CD4-positive, alpha-beta T cell (primary cell): ENCODE measurements around the gene TMEM184A. TPM values are rescaled to one million over a fixed set of nuclear protein-coding genes. Genes with fewer than 3 reads are reported as not detected.
A peak's percentile ranks its signal among the peaks of the same experiment; 100 is the strongest.

Experiments used
- ATAC-seq: fragments of 200-7000 bp; cut with Tn5 transposase; one replicate; pipeline ENCODE4 v1.10.0; 2022; ENCODE audit warnings: mild to moderate bottlenecking; ENCODE audit not compliant: poor library complexity
- CTCF ChIA-PET: fragments of 350-600 bp; sonication (Branson Sonifier 250); formaldehyde crosslinking; loops from one replicate; lab custom pipeline; 2021; ENCODE audit warnings: antibody characterized with exemption, inconsistent platforms; lab: Charles Lee
- POLR2A ChIA-PET: fragments of 350-600 bp; sonication (Branson Sonifier 250); formaldehyde crosslinking; loops from one replicate; lab custom pipeline; 2021; ENCODE audit warnings: antibody characterized with exemption, inconsistent platforms; lab: Charles Lee
- DNase-seq, 14 experiments: peaks; one replicate each; pipeline ENCODE4 v3.0.0-alpha.2; 2013 to 2020; ENCODE audit warnings: mixed read lengths in 2 of 14
- H3K27ac ChIP-seq, 2 donors: one replicate each; pipeline versions ENCODE4 v1.5.1 to v1.7.0; 2013; ENCODE audit warnings: low read length in 2 of 2, low read depth in 1 of 2, mild to moderate bottlenecking in 1 of 2
- H3K27me3 ChIP-seq, 2 experiments: 1 replicate in 1 of 2; 2 replicates in 1 of 2; pipeline versions ENCODE4 v1.6.1 to v1.7.0; 2013; ENCODE audit warnings: low read length in 2 of 2, control low read depth in 1 of 2, mild to moderate bottlenecking in 1 of 2, moderate library complexity in 1 of 2; ENCODE audit not compliant: insufficient read depth in 2 of 2, control insufficient read depth in 1 of 2
- H3K36me3 ChIP-seq: one replicate; pipeline ENCODE4 v1.6.1; 2013; ENCODE audit warnings: low read length, control low read depth; ENCODE audit not compliant: insufficient read depth
- H3K4me1 ChIP-seq: one replicate; pipeline ENCODE4 v1.6.1; 2013; ENCODE audit warnings: low read length, control low read depth; ENCODE audit not compliant: insufficient read depth
- H3K4me3 ChIP-seq: one replicate; pipeline ENCODE4 v1.5.1; 2013; ENCODE audit warnings: mild to moderate bottlenecking, low read length, moderate library complexity
- H3K9me3 ChIP-seq, 2 experiments: 1 replicate in 1 of 2; 2 replicates in 1 of 2; pipeline versions ENCODE4 v1.6.1 to v1.7.0; 2013; ENCODE audit warnings: low read length in 2 of 2, mild to moderate bottlenecking in 2 of 2, control low read depth in 1 of 2, moderate library complexity in 1 of 2; ENCODE audit not compliant: control insufficient read depth in 1 of 2, insufficient read depth in 1 of 2
- H3K27ac Mint-ChIP-seq: one replicate; pipeline ENCODE4 v1.8.0; 2020; ENCODE audit warnings: mixed read lengths
- H3K27me3 Mint-ChIP-seq: one replicate; pipeline ENCODE4 v1.8.0; 2021; ENCODE audit warnings: mixed read lengths
- H3K36me3 Mint-ChIP-seq: one replicate; pipeline ENCODE4 v1.8.0; 2021; ENCODE audit warnings: low read depth, mixed read lengths
- H3K4me1 Mint-ChIP-seq: one replicate; pipeline ENCODE4 v1.8.0; 2021; ENCODE audit warnings: low read depth, mixed read lengths
- H3K4me3 Mint-ChIP-seq: one replicate; pipeline ENCODE4 v1.8.0; 2020; ENCODE audit warnings: mild to moderate bottlenecking, mixed read lengths
- H3K9me3 Mint-ChIP-seq: one replicate; pipeline ENCODE4 v1.8.0; 2020; ENCODE audit warnings: mixed read lengths
- CTCF ChIP-seq: fragments of 200-600 bp; IDR thresholded peaks from one replicate; pipeline ENCODE4 v1.8.0; 2022; ENCODE audit warnings: antibody characterized with exemption, mild to moderate bottlenecking
- intact Hi-C, 2 experiments: fragments of 100-400 bp; cut with DNase I in 1 of 2; cut with micrococcal nuclease in 1 of 2; formaldehyde crosslinking; loops; one replicate each; pipeline versions ENCODE4 v1.15.1 to v1.9.0; 2023 to 2025; cut with DNase I, micrococcal nuclease
- total RNA-seq, 174 experiments: library from RNA in 2 of 174; stranded (reverse) in 2 of 174; gene quantifications; one replicate each; pipeline ENCODE4 v1.2.3 and lab custom pipeline; 2021 to 2026

The TMEM184A gene
- total RNA-seq, 2 experiments from 2014 or later, result 0.06 TPM; not detected in 1

GRCh38 chr7:1580422-1581030 lies 24.5 kb upstream of the TMEM184A start:
- Histone ChIP-seq H3K9me3 (no peaks in the 10 kb centered on the region), H3K4me3 (no peak overlapping the region), H3K27ac (no peak overlapping the region), H3K4me1 (peaks cover 9% of the 10 kb centered on the region), H3K27me3 (no peaks in the 10 kb centered on the region), H3K36me3 (no peaks in the 10 kb centered on the region)
- TF ChIP-seq CTCF, result no peak
- intact Hi-C loops, result loop anchor here in 1 of 2 experiments (5.0 kb wide), 1 partner anchor 787 kb away; no protein-coding TSS in a partner anchor
- ATAC-seq, result no peak
- DNase-seq, result no peak
- Mint-ChIP-seq H3K4me1 (peaks cover 13% of the 10 kb centered on the region), H3K27ac (no peak overlapping the region), H3K36me3 (no peaks in the 10 kb centered on the region), H3K4me3 (no peak overlapping the region), H3K27me3 (no peaks in the 10 kb centered on the region), H3K9me3 (no peaks in the 10 kb centered on the region)
- ChIA-PET CTCF (no interaction called here), POLR2A (no interaction called here)

- Mint-ChIP-seq H3K36me3 (no peaks in the 10 kb centered on the region), H3K4me3 (peak overlapping the region; percentile 3), H3K27me3 (no peaks in the 10 kb centered on the region), H3K27ac (no peak overlapping the region), H3K9me3 (no peaks in the 10 kb centered on the region), H3K4me1 (peaks cover 13% of the 10 kb centered on the region)
- ChIA-PET CTCF (interaction anchor here (0.9 to 1.0 kb wide), 2 partner anchors 851 to 889 kb away, joined by 3 to 10 read pairs; no protein-coding TSS in a partner anchor), POLR2A (interaction anchor here (1.1 to 1.5 kb wide), 2 partner anchors 9 to 774 kb away, joined by 4 to 5 read pairs; no protein-coding TSS in a partner anchor)
- DNase-seq (peak; percentile 50 to 83 (median 64)), ATAC-seq (peak; percentile 99)
- H3K27me3 ChIP-seq, result no peaks in the 10 kb centered on the region
- no peak overlapping the region for H3K27ac ChIP-seq
- peak; percentile 89 for TF ChIP-seq CTCF
- no peaks in the 10 kb centered on the region for H3K36me3 ChIP-seq
- no peaks in the 10 kb centered on the region for H3K9me3 ChIP-seq
- no peak overlapping the region for H3K4me3 ChIP-seq
- intact Hi-C loops, result loop anchor here (1.0 to 5.0 kb wide), 4 partner anchors 629 to 890 kb away; no protein-coding TSS in a partner anchor
- peaks cover 9% of the 10 kb centered on the region for H3K4me1 ChIP-seq
Observed at GRCh38 chr7:1579481-1580421, 23.7 kb upstream of the TMEM184A start.

GRCh38 chr7:1578513-1578912 lies 22.5 kb upstream of the TMEM184A start:
- intact Hi-C loops, result loop anchor here in 1 of 2 experiments (2.0 kb wide), 1 partner anchor 630 kb away; no protein-coding TSS in a partner anchor
- Mint-ChIP-seq H3K27ac (no peak overlapping the region), H3K36me3 (no peaks in the 10 kb centered on the region), H3K4me1 (peaks cover 13% of the 10 kb centered on the region), H3K9me3 (no peaks in the 10 kb centered on the region), H3K4me3 (no peak overlapping the region), H3K27me3 (no peaks in the 10 kb centered on the region)
- Histone ChIP-seq H3K4me1 (peaks cover 9% of the 10 kb centered on the region), H3K27ac (no peak overlapping the region), H3K9me3 (no peaks in the 10 kb centered on the region), H3K4me3 (no peak overlapping the region), H3K27me3 (no peaks in the 10 kb centered on the region), H3K36me3 (no peaks in the 10 kb centered on the region)
- TF ChIP-seq CTCF, result no peak
- CTCF ChIA-PET, result interaction anchor here (0.9 to 1.0 kb wide), 2 partner anchors 852 to 890 kb away, joined by 3 to 10 read pairs; no protein-coding TSS in a partner anchor
- POLR2A ChIA-PET, result interaction anchor here (1.1 to 1.5 kb wide), 2 partner anchors 8 to 775 kb away, joined by 4 to 5 read pairs; no protein-coding TSS in a partner anchor
- no peak for DNase-seq
- no peak for ATAC-seq
